Stimulated activated effector memory CD8-positive, alpha-beta T cell treated with anti-CD3 and anti-CD28 coated beads, Interleukin-12 subunit alpha, Interleukin-12 subunit beta, amount 100 ng/mL, for 72 hours (primary cell): Measurements from ENCODE around the gene VPS33A.
A peak's percentile ranks its signal among the peaks of the same experiment; 100 is the strongest.

Experiments used
- ATAC-seq: fragments of 150-1000 bp; cut with Tn5 transposase; 2 replicates; pipeline ENCODE4 v1.10.0; 2021
- DNase-seq, 2 donors: peaks; one replicate each; pipeline ENCODE4 v3.0.0; 2021 to 2022; ENCODE audit warnings: low spot score in 2 of 2
- H3K27ac Mint-ChIP-seq: one replicate; pipeline ENCODE4 v1.8.0; 2022; ENCODE audit warnings: mild to moderate bottlenecking, mixed read lengths
- H3K36me3 Mint-ChIP-seq: one replicate; pipeline ENCODE4 v1.8.0; 2022; ENCODE audit warnings: mild to moderate bottlenecking, mixed read lengths
- H3K4me1 Mint-ChIP-seq: one replicate; pipeline ENCODE4 v1.8.0; 2022; ENCODE audit warnings: mixed read lengths
- H3K4me3 Mint-ChIP-seq: one replicate; pipeline ENCODE4 v1.8.0; 2022; ENCODE audit warnings: mild to moderate bottlenecking, mixed read lengths
- H3K9me3 Mint-ChIP-seq: one replicate; pipeline ENCODE4 v1.8.0; 2022; ENCODE audit warnings: mixed read lengths

VPS33A gene

DNA sequence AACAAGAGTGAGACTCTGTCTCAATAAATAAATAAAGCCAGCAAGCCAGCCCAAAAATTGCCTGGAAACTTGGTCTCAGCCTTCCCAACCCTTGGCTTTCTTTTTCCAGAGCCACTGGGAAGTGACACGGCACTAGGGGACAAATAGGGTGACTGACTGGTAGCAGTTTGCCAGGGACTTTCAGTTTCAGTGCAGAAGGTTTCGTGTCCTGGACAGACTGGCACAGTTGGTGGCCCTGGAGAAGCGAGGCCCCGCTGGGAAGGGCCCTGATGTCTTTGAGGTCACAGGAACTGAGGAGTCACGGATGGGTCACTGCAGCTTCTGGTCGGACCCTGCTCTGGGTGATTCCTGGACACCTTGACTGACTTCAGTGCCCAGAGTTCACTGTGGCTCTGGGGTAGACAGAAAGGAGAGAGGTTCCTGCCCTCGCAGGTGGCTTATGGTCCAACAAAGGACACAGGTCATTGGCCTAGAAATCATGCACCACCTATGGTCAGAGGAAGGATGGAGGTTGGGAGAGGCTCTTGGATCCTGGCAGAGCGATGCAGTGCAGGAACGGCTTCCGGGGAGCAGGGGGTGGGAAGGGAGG lies 80.7 kb downstream of the VPS33A start:
- no peak for DNase-seq
- peaks cover 14% of the 10 kb centered on the region for H3K4me1 Mint-ChIP-seq
- no peak overlapping the region for H3K27ac Mint-ChIP-seq
- no peaks in the 10 kb centered on the region for H3K36me3 Mint-ChIP-seq
- no peak for ATAC-seq
- no peak overlapping the region for H3K4me3 Mint-ChIP-seq
- H3K9me3 Mint-ChIP-seq: no peaks in the 10 kb centered on the region

DNA sequence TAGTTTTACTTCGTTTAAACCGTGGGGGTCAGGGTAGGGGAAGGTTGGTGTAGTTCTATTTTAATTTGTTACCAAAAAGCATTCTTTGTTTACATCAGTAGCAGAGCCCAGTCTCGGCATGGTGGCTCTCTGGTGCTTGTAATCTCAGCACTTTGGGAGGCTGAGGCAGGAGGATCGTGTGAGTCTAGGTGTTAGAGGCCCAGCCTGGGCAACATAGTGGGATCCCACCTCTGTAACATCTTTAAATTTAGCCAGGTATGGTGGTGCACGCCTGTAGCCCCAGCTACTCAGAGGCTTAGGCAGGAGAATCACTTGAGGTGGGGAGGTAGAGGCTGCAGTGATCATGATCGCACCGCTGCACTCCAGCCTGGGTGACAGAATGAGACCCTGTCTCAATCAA lies 81.2 kb downstream of the VPS33A start:
- peaks cover 14% of the 10 kb centered on the region for H3K4me1 Mint-ChIP-seq
- ATAC-seq (no peak), DNase-seq (no peak)
- no peak overlapping the region for H3K4me3 Mint-ChIP-seq
- H3K27ac Mint-ChIP-seq: no peak overlapping the region
- H3K36me3 Mint-ChIP-seq: no peaks in the 10 kb centered on the region
- no peaks in the 10 kb centered on the region for H3K9me3 Mint-ChIP-seq

DNA sequence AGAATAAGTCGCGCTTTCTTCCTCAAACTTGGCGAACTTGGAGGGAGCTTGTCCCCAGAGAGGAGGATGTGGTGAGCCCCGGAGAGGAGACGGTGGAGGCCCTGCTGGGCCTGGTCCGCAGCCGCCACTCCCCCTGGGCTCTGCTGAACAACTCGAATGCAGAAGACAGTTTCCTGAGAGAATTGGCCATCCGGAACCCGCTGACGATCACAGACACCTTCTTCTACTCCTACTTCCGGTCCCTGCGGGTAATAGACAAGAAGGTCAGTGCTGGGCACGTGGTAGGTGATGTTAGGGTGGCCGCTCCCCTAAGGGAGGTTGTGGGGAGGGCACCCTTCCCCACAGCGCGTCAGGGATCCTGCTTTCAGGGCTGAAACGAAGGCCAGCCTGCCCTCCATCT lies 81.8 kb downstream of the VPS33A start:
- no peak overlapping the region for H3K27ac Mint-ChIP-seq
- no peaks in the 10 kb centered on the region for H3K9me3 Mint-ChIP-seq
- H3K36me3 Mint-ChIP-seq: no peaks in the 10 kb centered on the region
- peaks cover 14% of the 10 kb centered on the region for H3K4me1 Mint-ChIP-seq
- peak overlapping the region; percentile 68 for H3K4me3 Mint-ChIP-seq
- DNase-seq (no peak), ATAC-seq (no peak)

DNA sequence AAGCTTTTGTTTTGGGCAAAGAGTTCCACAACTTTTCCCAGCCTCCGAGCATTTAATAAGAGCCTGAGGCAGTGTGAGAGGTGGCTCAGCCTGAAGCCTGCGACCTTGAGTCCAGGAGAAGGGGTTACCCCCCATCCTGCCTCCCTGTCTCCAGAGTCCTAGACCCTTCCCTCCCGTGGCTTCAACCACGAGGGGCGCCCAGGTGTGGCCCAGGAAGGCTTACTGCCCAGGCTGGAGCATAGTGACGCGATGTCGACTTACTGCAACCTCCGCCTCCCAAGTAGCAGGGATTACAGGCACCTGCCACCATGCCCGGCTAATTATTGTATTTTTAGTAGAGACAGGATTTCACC lies 82.7 kb downstream of the VPS33A start:
- ATAC-seq (no peak), DNase-seq (no peak)
- Mint-ChIP-seq H3K27ac (no peak overlapping the region), H3K9me3 (no peaks in the 10 kb centered on the region), H3K36me3 (no peaks in the 10 kb centered on the region), H3K4me1 (peaks cover 14% of the 10 kb centered on the region), H3K4me3 (peak overlapping the region; percentile 68)

DNA sequence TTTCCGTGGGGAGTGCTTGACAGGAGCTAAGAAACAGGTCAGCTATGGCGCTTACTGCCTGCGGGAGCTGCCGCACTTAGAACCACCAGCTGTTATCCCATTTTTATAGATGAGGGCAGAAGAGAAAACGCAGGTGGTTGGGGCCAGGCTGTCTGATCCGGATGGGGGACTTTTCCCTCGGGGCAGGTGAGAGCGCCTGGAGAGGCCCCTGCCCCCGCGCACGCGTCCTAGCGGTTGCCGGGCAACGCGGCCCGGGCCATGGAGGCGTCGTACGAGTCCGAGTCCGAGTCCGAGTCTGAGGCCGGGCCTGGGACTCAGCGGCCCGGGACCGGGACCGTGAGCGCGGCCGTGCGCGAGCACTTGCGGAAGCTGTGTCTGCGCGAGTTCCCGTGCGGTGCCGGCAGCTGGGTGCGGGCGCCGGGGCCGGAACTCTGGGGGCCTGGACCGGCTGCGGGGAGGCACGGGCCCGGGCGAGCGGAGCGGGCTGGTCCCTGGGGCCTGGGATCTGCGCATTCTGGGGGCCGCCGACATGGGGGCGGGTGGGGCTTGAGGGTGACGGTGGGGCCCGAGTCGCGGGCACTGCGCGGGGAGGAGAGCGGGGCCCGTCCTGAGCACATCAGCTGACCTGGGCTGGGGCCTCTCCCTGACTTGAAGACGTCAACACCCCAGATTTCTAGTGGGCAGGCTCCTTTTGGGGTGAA lies 83.3 kb downstream of the VPS33A start, which contains the start of gene LRRC43:
LRRC43 (plus strand) TSS at position 237 of the 701 bp plus-strand sequence; CDS start at position 259, 22 bp downstream.
- DNase-seq: no peak
- no peaks in the 10 kb centered on the region for H3K9me3 Mint-ChIP-seq

More for the DNA sequence above, 83.3 kb downstream of the VPS33A start, which contains the start of gene LRRC43:
- Mint-ChIP-seq H3K4me1 (peaks cover 14% of the 10 kb centered on the region), H3K4me3 (peak within 1 kb of the TSS; percentile 68), H3K36me3 (no peaks in the 10 kb centered on the region), H3K27ac (no peak within 1 kb of the TSS)
- ATAC-seq: peak; percentile 74
